Measurements from ENCODE around the gene GSPT2.

Gene GSPT2

GRCh38 chrX:51747671-51748070 lies 4.4 kb downstream of the GSPT2 start:
- no peak for TF ChIP-seq CTCF (IDR thresholded peaks at IDR 0.05; ENCODE audit: extremely low read depth, missing control alignments)
- no peak for DNase-seq (ENCODE audit: low spot score)

GRCh38 chrX:51759055-51759839 lies 16.0 kb downstream of the GSPT2 start:
- no peak for DNase-seq (ENCODE audit: low spot score)
- no peak for TF ChIP-seq CTCF (IDR thresholded peaks at IDR 0.05; ENCODE audit: extremely low read depth, missing control alignments)

GRCh38 chrX:51760657-51761056 lies 17.4 kb downstream of the GSPT2 start:
- TF ChIP-seq CTCF (IDR thresholded peaks at IDR 0.05; ENCODE audit: extremely low read depth, missing control alignments) = no peak
- no peak for DNase-seq (ENCODE audit: low spot score)

GRCh38 chrX:51766546-51766945 lies 23.3 kb downstream of the GSPT2 start:
- no peak for TF ChIP-seq CTCF (IDR thresholded peaks at IDR 0.05; ENCODE audit: extremely low read depth, missing control alignments)
- no peak for DNase-seq (ENCODE audit: low spot score)

- no peak for DNase-seq (ENCODE audit: low spot score)
- TF ChIP-seq CTCF (IDR thresholded peaks at IDR 0.05; ENCODE audit: extremely low read depth, missing control alignments) = no peak
These were observed 33.6 kb downstream of the GSPT2 start for GRCh38 chrX:51776851-51777250.

- TF ChIP-seq CTCF (IDR thresholded peaks at IDR 0.05; ENCODE audit: extremely low read depth, missing control alignments) = no peak
These were observed 36.1 kb downstream of the GSPT2 start for GRCh38 chrX:51779306-51779705.

GRCh38 chrX:51795136-51795535 lies 51.9 kb downstream of the GSPT2 start:
- DNase-seq (ENCODE audit: low spot score) = no peak
- TF ChIP-seq CTCF (IDR thresholded peaks at IDR 0.05; ENCODE audit: extremely low read depth, missing control alignments) = no peak

More at GRCh38 chrX:51779306-51779705, 36.1 kb downstream of the GSPT2 start:
- DNase-seq (ENCODE audit: low spot score) = no peak
